22Rv1 (cell line): ENCODE measurements around the gene MFSD11.
"Not testable (repeated sequence)": the region's sequence is repeated elsewhere in the genome, so short reads cannot be mapped to it uniquely, and the experiment has no call there.

Experiments used
- H3K27ac ChIP-seq: fragments of 450-650 bp; 2 replicates; pipeline ENCODE4 v1.5.1; 2017
- CTCF ChIP-seq: fragments of 450-650 bp; IDR thresholded peaks from 2 replicates; pipeline ENCODE4 v1.5.1; 2017; ENCODE audit warnings: mild to moderate bottlenecking
- ZFX ChIP-seq: fragments of 450-650 bp; IDR thresholded peaks from 2 replicates; pipeline ENCODE4 v1.6.1; 2017; ENCODE audit warnings: antibody characterized with exemption, borderline replicate concordance

The MFSD11 gene

GRCh38 chr17:76702941-76703637, 34.8 kb upstream of the MFSD11 start:
- no peak overlapping the region for H3K27ac ChIP-seq
- TF ChIP-seq CTCF, result no peak

GRCh38 chr17:76704805-76705204, 33.1 kb upstream of the MFSD11 start:
- H3K27ac ChIP-seq, result no peak overlapping the region
- TF ChIP-seq CTCF, result no peak
- TF ChIP-seq ZFX, result no peak

GRCh38 chr17:76706817-76707216, 31.1 kb upstream of the MFSD11 start:
- H3K27ac ChIP-seq, result no peak overlapping the region
- TF ChIP-seq ZFX (no peak), CTCF (no peak)

- TF ChIP-seq CTCF, result no peak; the same call in 1 of the 2 replicates
- H3K27ac ChIP-seq, result no peak overlapping the region
Observed at GRCh38 chr17:76707985-76708807, 29.7 kb upstream of the MFSD11 start.

- TF ChIP-seq CTCF (no peak), ZFX (no peak)
- no peak overlapping the region for H3K27ac ChIP-seq
Observed at GRCh38 chr17:76709077-76709950, 28.6 kb upstream of the MFSD11 start.

- not testable (repeated sequence) for H3K27ac ChIP-seq
Observed at GRCh38 chr17:76709951-76710862, 27.7 kb upstream of the MFSD11 start.
